Coronary artery (tissue), 2 donors: ENCODE results near the gene DLGAP5.
A peak's percentile ranks its signal among the peaks of the same experiment; 100 is the strongest.

Experiments
- DNase-seq: peaks from one replicate; pipeline ENCODE4 v3.0.0-alpha.2; 2017; ENCODE audit warnings: low spot score
- H3K27ac ChIP-seq, 2 donors: fragments of 200-600 bp; sonication (generic); one replicate each; pipeline ENCODE4 v1.5.1; 2016 to 2019
- H3K4me3 ChIP-seq: fragments of 200-600 bp; sonication (generic); 2 replicates; pipeline ENCODE4 v1.5.1; 2016; ENCODE audit warnings: mild to moderate bottlenecking, moderate library complexity
- CTCF ChIP-seq: fragments of 200-600 bp; sonication (generic); IDR thresholded peaks from one replicate; pipeline ENCODE4 v1.5.1; 2019; ENCODE audit warnings: antibody characterized with exemption

The DLGAP5 gene

GRCh38 chr14:55191203-55192053, at the start of gene DLGAP5:
Gene DLGAP5, minus strand, starts transcription at chr14:55191585. Its CDS starts 2,406 bp downstream, at chr14:55189179.
- no peak for TF ChIP-seq CTCF
- peak within 1 kb of the TSS; percentile 67 for H3K4me3 ChIP-seq
- peak within 1 kb of the TSS; percentile 29 to 39 for H3K27ac ChIP-seq
- DNase-seq = peak; percentile 94

DNA sequence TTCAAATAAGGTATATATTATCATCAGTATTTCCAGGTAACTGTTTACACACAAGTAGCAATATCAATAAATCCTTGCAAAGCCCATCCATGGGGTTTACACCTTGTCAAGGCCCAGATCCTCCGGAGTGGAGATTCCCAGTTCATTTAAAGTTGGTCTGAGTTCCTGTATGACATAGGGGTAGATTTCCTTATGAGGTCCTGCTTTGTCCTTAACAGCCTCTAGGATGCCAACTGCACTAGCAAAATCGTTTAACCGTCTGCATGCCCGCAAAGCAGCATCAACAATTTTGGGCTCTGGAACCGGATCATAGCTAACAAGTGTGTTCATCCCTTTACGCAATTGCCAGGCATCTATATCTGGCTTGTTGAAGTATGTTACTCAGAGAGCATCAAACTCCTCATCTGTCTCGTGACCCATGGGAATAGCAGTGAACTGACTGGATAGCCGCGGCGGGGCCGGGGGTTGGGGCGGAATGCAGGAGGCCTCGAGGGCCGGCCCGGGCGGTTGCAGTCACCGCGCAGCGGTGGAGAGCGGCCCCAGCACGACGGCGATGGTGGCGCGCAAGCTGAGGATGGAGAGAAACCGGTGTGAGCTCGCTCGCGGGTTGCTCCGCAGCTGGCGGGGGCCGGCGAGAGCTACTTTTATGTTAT, 49.3 kb upstream of the DLGAP5 start:
- DNase-seq = no peak
- peak overlapping the region; percentile 39 for H3K4me3 ChIP-seq
- TF ChIP-seq CTCF = no peak

GRCh38 chr14:55239320-55239719, 47.9 kb upstream of the DLGAP5 start:
- TF ChIP-seq CTCF = no peak
- Histone ChIP-seq H3K27ac (no peak overlapping the region), H3K4me3 (no peak overlapping the region)
- DNase-seq = no peak

More for the DNA sequence above, 49.3 kb upstream of the DLGAP5 start:
- no peak overlapping the region for H3K27ac ChIP-seq

- DNase-seq = no peak
- Histone ChIP-seq H3K4me3 (no peak overlapping the region), H3K27ac (no peak overlapping the region)
- TF ChIP-seq CTCF = no peak
Measured at GRCh38 chr14:55238019-55238680, 46.8 kb upstream of the DLGAP5 start.

GRCh38 chr14:55233591-55233990, 42.2 kb upstream of the DLGAP5 start:
- Histone ChIP-seq H3K4me3 (no peak overlapping the region), H3K27ac (no peak overlapping the region)
- TF ChIP-seq CTCF = no peak
- DNase-seq = no peak

GRCh38 chr14:55228261-55228660, 36.9 kb upstream of the DLGAP5 start:
- H3K4me3 ChIP-seq = no peak overlapping the region
- no peak for TF ChIP-seq CTCF
- no peak for DNase-seq
- H3K27ac ChIP-seq = no peak overlapping the region
